Stimulated activated CD4-positive, alpha-beta T cell treated with anti-CD3 and anti-CD28 coated beads, Interleukin-12 subunit alpha, Interleukin-12 subunit beta, amount 100 ng/mL, for 4 hours (primary cell): ENCODE measurements around the gene QSOX2.
"Not testable (repeated sequence)": the region's sequence is repeated elsewhere in the genome, so short reads cannot be mapped to it uniquely, and the experiment has no call there.

Experiments
- DNase-seq: peaks from one replicate; pipeline ENCODE4 v3.0.0-alpha.2; 2020

QSOX2 gene

DNA sequence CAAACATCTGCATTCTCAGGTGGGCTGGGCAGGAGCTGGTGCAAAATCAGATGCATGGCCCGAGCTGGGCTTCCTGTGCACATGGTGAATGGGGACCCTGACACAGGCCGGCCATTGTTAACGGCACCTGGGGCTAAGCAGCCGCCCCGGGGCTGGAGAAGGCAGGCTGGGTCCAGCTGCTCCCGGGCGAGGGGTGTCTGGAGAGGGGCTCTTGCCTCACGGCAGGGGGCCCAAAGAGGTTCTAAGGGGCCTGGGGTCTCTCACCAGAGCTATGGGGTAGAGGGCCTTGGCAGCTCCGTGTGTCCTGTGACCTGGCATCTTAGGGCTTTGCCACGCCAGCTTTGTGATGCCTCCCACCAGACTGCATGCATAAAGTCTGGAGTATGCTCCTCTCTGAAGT lies 5.1 kb upstream of the QSOX2 start:
- DNase-seq = no peak

DNA sequence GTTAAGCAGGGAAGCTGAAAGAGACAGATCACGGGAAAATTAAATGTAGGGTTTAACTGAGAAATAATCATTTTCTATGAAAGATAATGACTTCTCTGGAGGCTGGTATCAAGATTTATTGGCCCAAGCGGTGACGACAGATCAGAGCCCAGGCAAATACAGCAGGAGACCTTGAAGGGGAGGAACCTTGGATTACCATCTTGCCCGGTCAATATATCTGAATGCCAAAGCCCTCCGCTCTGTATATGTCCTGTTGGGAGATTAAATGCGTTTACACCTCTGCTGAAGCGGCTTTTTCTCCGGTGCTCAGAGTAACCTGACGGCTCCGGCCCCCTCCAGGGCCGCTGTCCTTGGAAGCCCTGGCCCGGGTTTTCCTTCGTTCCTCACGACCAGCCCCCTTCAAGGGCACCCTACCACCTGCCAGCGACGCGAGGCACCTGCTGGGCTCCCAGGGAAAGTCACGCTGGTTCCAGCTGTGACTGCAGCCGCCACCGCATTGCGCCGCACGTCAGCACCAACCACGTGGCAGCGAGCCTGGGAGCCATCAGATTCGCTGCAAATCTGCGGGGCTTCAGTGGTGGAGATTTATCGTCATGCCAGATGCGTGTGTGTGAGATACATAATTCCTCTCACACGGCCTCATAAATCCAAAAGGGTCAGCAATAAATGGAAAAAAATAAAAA lies 4.4 kb upstream of the QSOX2 start:
- no peak for DNase-seq

DNA sequence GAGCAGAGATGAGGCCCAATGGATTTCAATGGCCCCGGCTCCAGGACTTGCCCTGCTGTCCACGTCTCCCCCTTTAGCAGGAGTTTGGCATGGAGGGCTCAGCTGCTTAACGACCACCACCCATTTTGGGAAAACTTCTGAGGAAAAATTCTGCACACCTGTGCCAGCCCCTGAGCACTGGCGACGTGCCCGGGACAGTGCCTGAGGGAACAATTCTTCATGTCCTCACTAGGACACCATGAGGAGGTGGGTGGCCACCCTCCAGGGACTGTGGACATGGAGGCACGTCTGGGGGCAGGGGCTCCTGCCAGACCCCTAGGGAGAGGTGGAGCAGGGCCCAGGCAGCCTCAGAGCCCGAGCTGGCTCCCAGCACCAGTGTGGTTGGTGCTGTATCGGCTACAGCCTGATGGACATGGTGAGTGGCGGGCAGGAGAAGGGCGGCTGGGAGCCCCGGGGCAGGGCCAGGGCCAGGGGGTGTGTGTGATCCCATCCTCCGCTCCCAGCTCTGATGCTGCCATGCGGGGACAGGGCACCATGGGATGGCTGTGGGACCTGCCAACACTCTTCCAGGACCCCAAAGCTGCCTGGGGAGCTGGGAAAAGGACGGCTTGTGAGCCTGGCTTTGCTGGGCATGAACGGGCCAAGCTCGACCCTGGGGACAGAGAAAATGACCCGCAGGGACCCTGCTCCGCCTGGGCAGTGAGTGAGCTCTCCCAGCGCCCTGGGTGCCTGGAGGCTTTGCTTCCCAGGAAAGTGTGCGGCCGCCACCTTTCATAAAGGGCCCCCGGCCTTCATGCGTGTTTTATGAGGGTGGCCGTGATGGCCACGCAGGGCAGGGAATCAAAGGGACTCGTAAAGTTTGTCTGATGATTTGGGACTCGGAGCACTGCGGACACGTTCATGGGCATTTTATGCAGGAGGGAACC lies 3.6 kb upstream of the QSOX2 start:
- no peak for DNase-seq

DNA sequence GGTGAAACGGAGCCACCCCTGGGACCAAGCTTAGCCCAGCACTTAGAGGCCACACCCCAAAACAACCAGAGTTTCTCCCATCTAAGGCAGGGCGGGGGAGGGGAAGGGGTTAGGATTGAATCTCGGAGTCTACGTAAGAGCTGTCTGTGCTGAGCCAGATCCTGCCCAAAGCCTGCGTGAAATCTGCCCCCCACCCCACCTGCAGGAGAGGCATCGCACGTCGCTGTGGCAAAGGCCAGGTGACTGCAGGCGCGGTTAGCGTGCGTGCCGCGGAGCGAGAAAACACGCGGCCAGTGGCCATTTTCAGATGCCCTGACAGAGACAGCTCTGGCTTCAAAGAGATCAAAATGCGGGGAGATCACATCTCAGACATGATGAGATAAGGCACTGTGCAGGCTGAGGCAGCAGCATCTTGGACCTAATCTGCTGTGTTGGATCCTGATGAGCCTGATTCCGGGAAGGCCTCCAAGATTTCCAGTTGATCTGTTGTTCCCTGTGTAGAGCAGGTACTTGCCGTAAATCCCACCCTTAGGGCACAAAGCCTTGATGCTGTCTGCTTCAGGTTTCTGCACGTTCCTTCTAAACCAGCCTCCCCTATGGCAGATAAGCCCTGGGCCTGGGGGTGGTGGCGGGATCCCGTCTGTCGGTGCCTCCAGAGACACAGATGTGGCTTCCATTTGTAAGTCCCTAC lies 2.5 kb upstream of the QSOX2 start:
- DNase-seq = no peak

DNA sequence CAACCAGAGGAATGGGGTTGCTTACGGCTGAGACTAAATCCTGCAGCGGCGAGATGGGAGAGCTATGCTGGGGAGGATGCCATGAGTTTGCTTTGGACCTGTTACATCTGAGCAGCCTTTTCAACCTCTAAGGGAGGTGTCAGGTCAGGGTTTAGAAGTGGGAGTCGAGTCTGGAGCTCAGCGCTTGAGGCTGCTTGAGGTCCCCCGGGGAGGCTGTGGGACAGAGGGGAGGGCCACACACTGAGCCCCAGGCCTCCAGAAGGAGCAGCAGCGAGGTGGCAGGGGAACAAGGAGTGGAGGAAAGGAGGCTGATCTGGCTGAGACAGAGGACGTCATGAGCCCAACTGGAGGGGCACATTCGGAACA lies 1.9 kb upstream of the QSOX2 start:
- DNase-seq = no peak

DNA sequence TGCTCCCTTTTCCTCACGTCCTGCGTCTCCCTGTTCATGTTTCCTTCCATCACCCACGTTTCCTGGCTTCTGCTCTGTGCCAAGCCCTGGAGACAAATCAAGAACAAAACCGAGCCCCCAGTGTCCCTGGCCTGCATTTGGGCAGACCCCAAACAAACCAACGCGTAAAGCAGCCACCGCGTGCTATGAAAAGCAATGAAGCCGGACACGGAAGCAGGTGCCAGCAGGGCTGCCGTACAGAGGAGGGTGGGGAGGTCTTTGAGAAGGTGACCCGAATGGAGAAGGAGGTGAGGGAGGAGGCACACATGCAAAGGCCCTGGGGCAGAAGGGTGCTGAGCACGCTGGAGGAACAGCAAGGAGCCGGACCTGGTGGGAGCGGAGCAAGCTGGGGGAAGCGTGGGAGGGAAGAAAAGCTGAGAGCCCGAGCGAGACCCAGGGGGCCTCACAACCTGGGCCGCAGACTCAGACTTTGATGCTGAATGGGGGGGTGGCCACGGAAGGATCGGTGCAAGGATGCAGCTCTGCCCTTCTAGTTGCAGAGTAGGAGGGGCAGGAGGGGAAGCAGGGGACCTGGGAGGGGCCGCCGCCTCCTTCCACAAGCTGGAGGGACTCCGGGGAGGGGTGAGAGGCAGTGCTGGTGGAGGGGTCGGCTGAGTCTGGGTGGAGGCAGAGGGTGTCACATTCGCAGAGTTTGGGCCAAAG lies 1.4 kb upstream of the QSOX2 start:
- no peak for DNase-seq

DNA sequence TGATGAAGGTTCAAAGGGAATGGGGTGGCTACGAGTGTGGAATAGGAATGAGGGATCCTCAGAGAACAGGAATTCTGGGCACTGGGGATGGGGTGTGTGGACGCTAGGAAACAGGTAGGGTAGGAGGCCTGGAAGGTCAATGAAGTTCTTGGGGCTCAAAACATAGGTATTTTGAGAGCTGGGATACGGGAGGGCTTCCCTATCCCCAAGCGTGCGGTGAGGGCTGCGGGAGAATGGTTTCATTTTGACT lies 718 bp downstream of the QSOX2 start:
- DNase-seq = no peak

DNA sequence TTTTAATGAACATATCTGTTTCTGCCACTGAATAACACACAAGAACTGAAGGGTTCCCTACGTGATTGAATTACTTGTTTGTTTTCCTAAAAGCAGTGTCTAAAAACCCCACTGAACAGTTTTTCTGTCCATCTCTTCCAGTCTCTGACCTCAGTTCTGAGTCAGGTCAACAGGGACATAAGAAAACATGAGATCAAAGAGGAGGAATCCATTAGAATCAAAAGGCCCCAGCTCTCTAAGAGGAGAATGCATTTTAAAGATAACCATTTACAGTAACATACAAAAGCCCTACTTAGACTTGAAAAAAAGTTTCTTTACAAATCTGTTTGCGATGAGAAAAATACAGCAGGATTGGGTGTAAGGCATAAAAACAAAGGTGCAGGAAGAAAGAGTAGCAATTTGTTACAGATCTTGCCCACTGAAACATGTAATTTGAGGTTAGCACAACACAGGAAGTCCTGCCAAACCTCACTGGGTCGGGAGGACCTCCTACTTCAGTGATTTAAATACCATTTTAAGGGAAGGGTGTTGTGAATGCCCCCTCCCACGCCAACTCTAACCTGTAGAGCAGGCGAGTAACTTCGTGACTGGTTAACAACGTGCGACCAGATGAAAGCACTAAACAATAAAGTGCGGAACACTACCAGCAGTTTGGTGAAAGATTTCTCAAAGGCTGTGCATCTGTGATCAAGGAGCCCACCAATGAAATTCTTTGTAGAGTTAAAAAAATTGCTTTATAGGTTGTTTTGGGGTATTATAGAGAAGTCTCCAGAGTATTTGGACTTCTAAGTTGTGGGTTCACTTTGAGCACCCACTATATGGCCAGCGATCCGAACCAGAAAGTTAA lies 1.3 kb downstream of the QSOX2 start:
- DNase-seq = peak; percentile 49

DNA sequence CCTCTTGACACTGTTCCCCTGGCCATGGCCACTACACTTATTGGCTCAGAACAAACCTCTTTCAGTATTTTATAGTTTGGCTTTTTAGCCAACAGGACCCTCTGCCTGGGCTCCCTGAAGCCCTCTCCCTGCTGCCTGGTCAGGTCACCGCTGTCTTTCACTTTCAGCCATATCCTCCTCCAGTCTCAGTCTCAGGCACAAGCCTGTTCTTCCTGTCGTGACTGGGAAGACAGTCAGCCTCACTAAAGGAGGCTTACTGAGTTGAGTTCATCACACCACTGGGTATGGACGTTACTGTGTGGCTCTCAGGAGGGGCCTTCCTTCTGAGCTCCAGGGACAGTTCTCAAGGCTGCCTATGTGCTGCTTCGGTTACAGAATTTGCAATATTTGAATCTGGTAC lies 2.0 kb downstream of the QSOX2 start:
- DNase-seq = no peak

DNA sequence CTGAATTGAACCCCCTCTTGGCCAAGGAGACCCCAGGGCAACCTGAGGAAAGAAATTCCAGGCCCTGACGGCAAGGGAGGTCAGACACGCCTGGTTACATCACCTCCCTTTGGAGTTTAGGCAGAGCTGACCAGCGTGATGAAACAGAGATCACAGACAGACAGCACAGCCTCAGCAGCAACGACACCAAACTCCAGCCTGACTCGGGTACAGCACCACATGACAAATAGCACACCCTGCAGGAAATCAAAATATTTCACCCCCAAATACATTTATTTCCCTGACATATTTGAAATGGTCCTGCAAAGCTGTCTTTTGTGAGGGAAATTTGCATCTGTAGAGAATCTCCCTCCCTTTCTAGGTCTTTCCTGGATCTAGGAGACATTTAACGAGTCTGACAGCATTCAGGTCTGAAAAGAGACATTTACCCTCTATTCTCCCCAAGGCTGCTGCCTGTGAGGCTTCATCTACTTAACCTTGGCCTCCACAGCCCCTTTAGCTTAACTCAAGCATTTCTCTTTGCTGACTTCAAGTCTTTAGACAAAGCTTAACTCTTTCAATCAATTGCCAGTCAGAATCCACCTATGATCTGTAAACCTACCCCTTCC lies 2.6 kb downstream of the QSOX2 start:
- DNase-seq = no peak

DNA sequence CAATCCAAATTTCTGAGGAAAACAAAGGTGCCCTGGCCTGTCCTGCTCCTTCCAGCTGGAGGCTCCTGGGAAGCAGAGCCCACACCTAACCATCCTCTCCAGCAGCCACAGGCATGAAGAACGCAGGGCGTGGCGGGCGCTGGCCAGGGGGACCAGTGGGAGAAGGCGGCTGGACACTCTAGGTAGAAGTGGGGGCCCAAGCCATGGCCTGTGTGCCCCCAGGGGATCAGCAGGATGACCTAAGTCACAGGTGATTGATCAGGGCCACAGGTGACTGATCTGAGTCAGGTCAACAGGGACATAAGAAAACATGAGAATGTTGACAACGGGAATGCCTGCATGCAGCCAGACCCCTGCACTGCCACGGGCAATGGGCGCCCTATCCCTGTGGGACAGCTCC lies 3.4 kb downstream of the QSOX2 start:
- DNase-seq = no peak

DNA sequence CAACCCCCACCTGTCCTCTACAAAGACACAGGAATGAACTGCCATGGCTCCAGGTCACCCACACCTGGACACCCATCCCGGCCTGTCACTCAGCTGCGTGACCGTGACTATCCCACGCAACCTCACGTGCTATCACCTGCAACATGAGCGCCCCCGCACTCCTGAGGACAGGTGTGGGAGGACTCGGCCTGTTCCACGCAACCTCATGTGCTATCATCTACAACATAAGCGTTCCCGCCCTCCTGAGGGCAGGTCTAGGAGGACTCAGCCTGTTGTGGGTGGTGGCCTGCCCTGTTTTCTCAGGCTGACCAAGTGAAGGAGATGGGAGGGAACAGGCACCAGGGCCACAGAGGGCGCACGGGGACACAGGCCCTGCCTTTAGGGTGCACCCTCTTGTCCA lies 4.1 kb downstream of the QSOX2 start:
- DNase-seq = no peak

DNA sequence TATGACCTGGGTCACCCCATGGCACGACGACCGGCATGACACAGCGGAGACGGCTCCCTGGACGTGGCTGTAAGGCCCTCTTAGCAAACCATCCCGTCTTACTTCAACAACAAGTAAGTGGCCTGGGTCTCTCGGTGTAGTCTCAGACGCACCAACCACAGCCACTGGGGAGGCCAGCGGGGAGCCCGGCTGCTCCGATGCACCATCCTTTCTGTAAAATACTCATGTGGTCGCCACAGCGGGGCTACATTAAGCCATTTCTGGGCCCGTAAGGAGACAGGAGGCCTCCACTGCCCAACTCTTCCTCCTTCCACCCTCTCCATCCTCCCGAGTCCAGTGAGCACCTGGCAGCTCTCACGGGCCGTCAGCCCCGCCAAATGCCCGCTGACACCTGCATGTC lies 4.7 kb downstream of the QSOX2 start:
- no peak for DNase-seq

DNA sequence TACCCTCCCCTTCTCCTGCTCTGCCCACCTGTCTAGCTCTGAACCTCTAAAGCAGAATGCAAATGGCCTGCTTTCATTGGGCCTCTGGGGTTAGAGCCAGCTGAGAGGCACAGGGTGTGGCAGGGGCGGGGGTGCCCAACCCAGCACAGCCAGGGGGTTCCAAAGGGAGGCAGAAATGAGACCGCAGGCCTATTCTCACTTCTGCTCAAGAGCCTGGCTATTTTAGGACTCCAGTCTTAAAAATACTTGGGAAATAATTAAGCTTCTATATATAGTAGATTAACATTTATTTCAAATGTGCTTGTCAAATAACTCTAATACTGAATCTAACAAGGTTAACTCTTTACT lies 5.7 kb downstream of the QSOX2 start:
- no peak for DNase-seq

DNA sequence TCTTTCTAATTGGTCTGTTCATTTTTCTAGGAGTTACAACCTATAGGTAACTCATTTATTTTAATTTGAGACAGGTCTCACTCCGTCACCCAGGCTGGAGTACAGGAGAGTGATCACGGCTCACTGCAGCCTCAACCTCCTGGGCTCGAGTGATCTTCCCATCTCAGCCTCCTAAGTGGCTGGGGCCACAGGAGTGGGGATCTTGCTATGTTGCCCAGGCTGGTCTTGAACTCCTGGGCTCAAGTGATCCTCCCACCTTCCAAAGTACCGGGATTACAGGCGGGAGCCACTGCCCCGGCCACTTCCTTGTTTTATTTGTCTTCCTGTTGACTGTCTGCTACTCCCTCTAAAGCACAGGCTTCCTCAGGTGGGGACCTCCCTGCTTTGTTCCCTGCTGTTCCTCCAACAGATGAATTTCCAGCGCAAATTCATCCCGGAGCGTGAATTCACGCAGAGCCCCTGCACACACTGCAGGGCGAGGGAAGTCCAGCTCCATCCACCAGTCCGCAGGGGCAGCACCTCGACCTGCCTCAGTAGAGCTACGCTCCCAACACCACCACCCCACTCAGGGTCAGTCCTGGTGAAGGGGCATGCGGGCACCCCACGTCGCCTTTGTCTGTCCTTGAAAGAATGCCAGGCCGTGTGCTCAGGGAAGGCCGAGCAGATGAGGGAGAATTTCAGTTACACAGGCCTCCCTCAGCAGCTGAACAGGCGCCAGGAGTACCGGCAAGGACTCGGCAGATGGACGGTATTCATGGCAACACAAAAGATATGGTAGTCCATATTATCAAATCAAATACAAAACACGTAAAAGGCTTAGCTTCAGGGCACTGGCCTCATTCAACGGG lies 6.3 kb downstream of the QSOX2 start:
- DNase-seq = no peak

DNA sequence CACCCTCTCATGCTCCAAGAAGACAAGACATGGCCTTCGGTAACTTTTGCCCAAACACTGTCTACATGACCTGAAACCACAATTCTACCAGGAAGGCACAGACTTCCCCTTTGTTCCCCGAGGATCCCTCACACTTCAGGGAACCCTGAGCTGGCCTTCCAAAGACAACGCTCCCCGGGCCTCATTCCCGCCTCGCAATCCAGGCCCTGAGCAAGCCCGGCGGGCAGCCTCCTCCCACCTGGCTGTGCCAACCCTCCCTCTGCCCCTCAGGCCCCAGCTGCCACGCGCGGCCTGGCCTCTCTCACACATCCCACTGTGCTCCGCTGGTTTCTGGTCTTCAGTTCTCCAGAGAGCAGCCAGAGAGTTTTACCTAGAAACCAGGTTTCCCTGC lies 7.3 kb downstream of the QSOX2 start:
- no peak for DNase-seq

DNA sequence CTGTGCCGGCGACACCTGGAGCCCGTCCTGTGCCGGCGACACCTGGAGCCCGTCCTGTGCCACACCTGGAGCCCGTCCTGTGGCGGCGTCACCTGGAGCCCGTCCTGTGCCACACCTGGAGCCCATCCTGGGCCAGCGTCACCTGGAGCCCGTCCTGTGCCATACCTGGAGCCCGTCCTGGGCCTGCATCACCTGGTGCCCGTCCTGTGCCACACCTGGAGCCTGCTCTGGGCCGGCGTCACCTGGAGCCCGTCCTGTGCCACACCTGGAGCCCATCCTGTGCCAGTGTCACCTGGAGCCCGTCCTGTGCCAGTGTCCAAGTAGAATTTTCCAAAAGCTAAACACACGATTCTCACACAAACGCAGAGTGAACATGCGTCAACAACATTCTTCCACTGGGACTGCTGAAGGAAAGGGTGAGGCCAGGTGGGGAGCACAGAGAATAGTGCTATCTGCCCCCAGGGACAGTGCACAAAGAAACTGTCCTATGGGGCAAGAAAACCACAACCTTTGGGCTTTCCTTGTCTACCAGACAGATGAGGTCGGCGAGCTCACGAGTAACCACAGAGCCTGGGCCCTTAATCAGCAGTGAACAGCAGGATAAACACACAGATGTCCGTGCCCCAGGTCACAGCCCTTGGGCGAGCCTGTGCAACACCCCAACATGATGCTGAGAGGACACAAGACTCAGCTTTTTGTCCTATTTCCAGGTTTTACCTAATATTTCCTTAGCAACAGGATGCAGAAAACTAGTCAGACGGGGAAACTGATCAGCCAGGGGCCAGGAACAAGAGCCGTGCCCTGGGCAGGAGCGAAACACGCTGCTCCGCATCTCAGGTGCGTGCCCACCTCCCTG lies 7.9 kb downstream of the QSOX2 start:
- DNase-seq = no peak

DNA sequence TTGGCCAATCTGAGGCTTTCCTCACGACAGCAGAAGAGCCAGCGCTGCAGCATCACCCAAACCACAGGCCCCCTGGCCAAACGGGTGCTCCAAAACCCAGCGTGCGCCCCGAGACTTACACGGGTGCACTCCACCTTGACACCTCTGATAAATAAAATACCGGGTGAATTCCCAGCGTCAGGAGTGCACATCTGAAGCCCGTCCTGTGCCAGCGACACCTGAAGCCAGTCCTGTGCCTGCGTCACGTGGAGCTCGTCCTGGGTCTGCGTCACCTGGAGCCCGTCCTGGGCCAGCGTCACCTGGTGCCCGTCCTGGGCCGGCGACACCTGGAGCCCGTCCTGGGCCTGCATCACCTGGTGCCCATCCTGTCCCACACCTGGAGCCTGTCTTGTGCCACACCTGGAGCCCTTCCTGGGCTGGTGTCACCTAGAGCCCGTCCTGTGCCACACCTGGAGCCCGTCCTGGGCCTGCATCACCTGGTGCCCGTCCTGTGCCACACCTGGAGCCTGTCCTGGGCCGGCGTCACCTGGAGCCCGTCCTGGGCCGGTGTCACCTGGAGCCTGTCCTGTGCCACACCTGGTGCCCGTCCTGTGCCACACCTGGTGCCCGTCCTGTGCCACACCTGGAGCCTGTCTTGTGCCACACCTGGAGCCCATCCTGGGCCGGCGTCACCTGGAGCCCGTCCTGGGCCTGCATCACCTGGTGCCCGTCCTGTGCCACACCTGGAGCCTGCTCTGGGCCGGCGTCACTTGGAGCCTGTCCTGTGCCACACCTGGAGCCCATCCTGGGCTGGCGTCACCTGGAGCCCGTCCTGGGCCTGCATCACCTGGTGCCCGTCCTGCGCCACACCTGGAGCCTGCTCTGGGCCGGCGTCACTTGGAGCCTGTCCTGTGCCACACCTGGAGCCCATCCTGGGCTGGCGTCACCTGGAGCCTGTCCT lies 8.9 kb downstream of the QSOX2 start:
- DNase-seq = not testable (repeated sequence)
